Astrocyte (in vitro differentiated cells and primary cell): ENCODE results near the gene CMIP.

Experiments
- CTCF ChIP-seq: IDR thresholded peaks from 2 replicates; pipeline ENCODE4 v1.5.1; 2011; ENCODE audit warnings: low read depth, mild to moderate bottlenecking, inconsistent platforms, low read length, moderate library complexity; ENCODE audit not compliant: insufficient read depth
- EZH2 ChIP-seq: IDR thresholded peaks from 2 replicates; pipeline ENCODE4 v1.6.1; 2012; ENCODE audit warnings: mild to moderate bottlenecking, low read length, inconsistent platforms; ENCODE audit not compliant: insufficient read depth

- TF ChIP-seq CTCF, result no peak
- TF ChIP-seq EZH2, result no peak
These were observed 181.6 kb downstream of the CMIP start for GRCh38 chr16:81626181-81626674.
